ENCODE data around the gene SMCO1. TPM values are rescaled to one million over a fixed set of nuclear protein-coding genes. Genes with fewer than 3 reads are reported as not detected.

SMCO1 gene
- total and polyA plus RNA-seq, 2 donors (not counting 3 experiments of a cell fraction or from before 2014, with no cell fraction given) = not detected

DNA sequence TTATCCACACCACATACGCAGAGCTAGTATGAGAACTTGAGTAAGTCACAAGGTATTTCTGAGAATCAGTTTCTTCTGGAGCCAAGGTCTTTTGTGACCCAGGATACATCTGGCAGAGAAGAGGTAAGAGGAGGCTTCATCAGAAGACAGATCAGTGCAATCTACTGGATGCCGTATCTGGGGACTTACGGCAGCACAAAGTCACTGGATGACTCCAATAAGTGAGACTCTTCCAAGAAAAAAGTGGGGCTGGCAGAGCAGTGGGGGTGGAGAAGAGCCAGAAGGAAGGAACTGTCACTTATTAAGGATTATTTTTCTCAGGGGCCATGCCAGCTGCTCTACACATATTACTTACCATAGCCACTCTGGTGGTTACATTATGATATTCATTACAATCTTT, 51.3 kb downstream of the SMCO1 start:
- Histone ChIP-seq H3K4me1 (ENCODE audit: control insufficient read depth, extremely low read depth, insufficient read depth, low read length) (no peaks in the 10 kb centered on the region), H4K20me1 (replicated peaks; ENCODE audit: control insufficient read depth, extremely low read depth, insufficient read depth, low read length) (no peaks in the 10 kb centered on the region), H3K27ac (ENCODE audit: insufficient read depth, low read depth, low read length) (no peak overlapping the region), H3K4me3 (replicated peaks in 1 of 3; ENCODE audit: insufficient read depth in 1 of 3, low read depth in 1 of 3, low read length in 3 of 3) (no peak overlapping the region), H3K9ac (replicated peaks; ENCODE audit: extremely low read depth, insufficient read depth, low read length) (no peak overlapping the region), H3K79me2 (ENCODE audit: control insufficient read depth, insufficient read depth, low read length) (no peaks in the 10 kb centered on the region), H3K9me3 (replicated peaks; ENCODE audit: control insufficient read depth, insufficient read depth, low read length) (peaks cover 4% of the 10 kb centered on the region), H3K36me3 (ENCODE audit: control insufficient read depth in 2 of 2, extremely low read depth in 1 of 2, insufficient read depth in 2 of 2, low read length in 2 of 2) (peaks cover 0 to 3% of the 10 kb centered on the region in 2 experiments), H3K9me1 (replicated peaks; ENCODE audit: control insufficient read depth, extremely low read depth, insufficient read depth, low read length) (no peaks in the 10 kb centered on the region), H3K4me2 (ENCODE audit: insufficient read depth, low read length) (no peak overlapping the region), H2AFZ (ENCODE audit: low read depth, low read length) (no peak overlapping the region), H3K27me3 (ENCODE audit: control insufficient read depth in 2 of 2, insufficient read depth in 2 of 2, low read length in 2 of 2) (no peaks in the 10 kb centered on the region)
- CTCF ChIA-PET = no interaction called here
- TF ChIP-seq MAX (IDR thresholded peaks at IDR 0.05; ENCODE audit: insufficient read depth, insufficient read length) (no peak), JUN (IDR thresholded peaks at IDR 0.05; ENCODE audit: borderline replicate concordance, insufficient read depth, insufficient read length, low read depth) (no peak), GATA2 (IDR thresholded peaks at IDR 0.05; ENCODE audit: insufficient read depth, insufficient read length, low read depth, low read length) (no peak), POLR2AphosphoS5 (IDR thresholded peaks at IDR 0.05; ENCODE audit: insufficient read depth, low read depth, low read length) (no peak), FOS (IDR thresholded peaks at IDR 0.05; ENCODE audit: borderline replicate concordance, insufficient read depth, low read length) (no peak), POLR2A (IDR thresholded peaks at IDR 0.05; ENCODE audit: low read depth, low read length) (no peak), MYC (IDR thresholded peaks at IDR 0.05; ENCODE audit: low read depth, low read length) (no peak), EZH2 (IDR thresholded peaks at IDR 0.05; ENCODE audit: borderline replicate concordance, low read depth, low read length, severe bottlenecking) (no peak)
- TF ChIP-seq, protein P1, sequence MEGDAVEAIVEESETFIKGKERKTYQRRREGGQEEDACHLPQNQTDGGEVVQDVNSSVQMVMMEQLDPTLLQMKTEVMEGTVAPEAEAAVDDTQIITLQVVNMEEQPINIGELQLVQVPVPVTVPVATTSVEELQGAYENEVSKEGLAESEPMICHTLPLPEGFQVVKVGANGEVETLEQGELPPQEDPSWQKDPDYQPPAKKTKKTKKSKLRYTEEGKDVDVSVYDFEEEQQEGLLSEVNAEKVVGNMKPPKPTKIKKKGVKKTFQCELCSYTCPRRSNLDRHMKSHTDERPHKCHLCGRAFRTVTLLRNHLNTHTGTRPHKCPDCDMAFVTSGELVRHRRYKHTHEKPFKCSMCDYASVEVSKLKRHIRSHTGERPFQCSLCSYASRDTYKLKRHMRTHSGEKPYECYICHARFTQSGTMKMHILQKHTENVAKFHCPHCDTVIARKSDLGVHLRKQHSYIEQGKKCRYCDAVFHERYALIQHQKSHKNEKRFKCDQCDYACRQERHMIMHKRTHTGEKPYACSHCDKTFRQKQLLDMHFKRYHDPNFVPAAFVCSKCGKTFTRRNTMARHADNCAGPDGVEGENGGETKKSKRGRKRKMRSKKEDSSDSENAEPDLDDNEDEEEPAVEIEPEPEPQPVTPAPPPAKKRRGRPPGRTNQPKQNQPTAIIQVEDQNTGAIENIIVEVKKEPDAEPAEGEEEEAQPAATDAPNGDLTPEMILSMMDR (IDR thresholded peaks at IDR 0.05; ENCODE audit: extremely low read depth in 1 of 2, insufficient read depth in 1 of 2, low read depth in 1 of 2, low read length in 2 of 2) = no peak
- intact Hi-C loops (cut with micrococcal nuclease) (no loop called here), dilution Hi-C loops (cut with MboI; ENCODE audit: extremely low pct_ligation_motif_present, low sequenced_read_pairs) (no loop called here)
- POLR2A ChIA-PET = no interaction called here
- BruUV-seq (replicated peaks) = no TSS peak
- FAIRE-seq = no peak
- no peak for DNase-seq (ENCODE audit: low read depth, low spot score)

Data from endothelial cell of umbilical vein (primary cell).